Tibial nerve (tissue), 4 donors: ENCODE measurements around the gene PCDH8. TPM values are rescaled to one million over a fixed set of nuclear protein-coding genes. Genes with fewer than 3 reads are reported as not detected.

Source experiments
- DNase-seq, 2 donors: peaks; one replicate each; pipeline ENCODE4 v3.0.0-alpha.2; 2019; ENCODE audit warnings: low spot score in 2 of 2
- H3K27ac ChIP-seq, 4 donors: fragments of 200-600 bp; sonication (generic) in 3 of 4; one replicate each; pipeline ENCODE4 v1.5.1; 2017 to 2019; ENCODE audit warnings: mild to moderate bottlenecking in 1 of 4
- H3K27me3 ChIP-seq, 2 donors: fragments of 200-600 bp; sonication (generic) in 1 of 2; one replicate each; pipeline versions ENCODE4 v1.5.1 to v1.6.0; 2017 to 2019
- H3K36me3 ChIP-seq, 3 donors: fragments of 200-600 bp; sonication (generic); one replicate each; pipeline ENCODE4 v1.5.1; 2018 to 2019
- H3K4me1 ChIP-seq, 4 donors: fragments of 200-600 bp; sonication (generic) in 3 of 4; one replicate each; pipeline ENCODE4 v1.5.1; 2017 to 2019
- H3K4me3 ChIP-seq, 4 donors: fragments of 200-600 bp; sonication (generic) in 3 of 4; one replicate each; pipeline ENCODE4 v1.5.1; 2017 to 2019; ENCODE audit warnings: mild to moderate bottlenecking in 1 of 4, moderate library complexity in 1 of 4
- H3K9me3 ChIP-seq, 4 donors: fragments of 200-600 bp; sonication (generic) in 3 of 4; one replicate each; pipeline ENCODE4 v1.5.1; 2017 to 2019
- CTCF ChIP-seq, 5 experiments: fragments of 200-600 bp in 3 of 5; fragments of 450-650 bp in 2 of 5; sonication (generic) in 3 of 5; IDR thresholded peaks; one replicate each; pipeline ENCODE4 v1.5.1; 2016 to 2019; ENCODE audit warnings: antibody characterized with exemption in 5 of 5, mild to moderate bottlenecking in 3 of 5, moderate library complexity in 2 of 5
- EP300 ChIP-seq, 2 donors: sonication (generic); formaldehyde crosslinking; IDR thresholded peaks; one replicate each; pipeline ENCODE4 v1.6.1; 2017; ENCODE audit warnings: antibody characterized with exemption in 2 of 2, mild to moderate bottlenecking in 1 of 2
- POLR2A ChIP-seq, 2 donors: fragments of 450-650 bp; IDR thresholded peaks; one replicate each; pipeline ENCODE4 v1.6.1; 2017; ENCODE audit warnings: antibody characterized with exemption in 2 of 2, mild to moderate bottlenecking in 2 of 2, moderate library complexity in 2 of 2
- WGBS, 2 donors: methylation state at CpG; one replicate each; pipeline ENCODE4 v1.1.5; 2018; 5-methylcytosine and 5-hydroxymethylcytosine counted together
- total RNA-seq, 4 donors: library from RNA; depleted of rRNA; stranded (reverse); fragments of >200 nt; gene quantifications; one replicate each; pipeline ENCODE4 v1.1.0, GENCODE V29; 2016

PCDH8 gene
- total RNA-seq, 4 donors from 2014 or later: 0.60 to 4.3 (median 1.7) TPM; not detected in 1

- no peaks in the 10 kb centered on the region for H3K9me3 ChIP-seq
- no peak overlapping the region for H3K4me3 ChIP-seq
- no peaks in the 10 kb centered on the region for H3K36me3 ChIP-seq
- WGBS, 2 donors: 80 to 85% methylated on average over 1 of the region's 1 CpG
- H3K27me3 ChIP-seq: no peaks in the 10 kb centered on the region
- H3K27ac ChIP-seq: no peak overlapping the region
- TF ChIP-seq EP300 (IDR thresholded peaks at IDR 0.05) (no peak), CTCF (IDR thresholded peaks at IDR 0.05) (no peak), POLR2A (IDR thresholded peaks at IDR 0.05) (no peak)
- no peak for DNase-seq
- H3K4me1 ChIP-seq: no peaks in the 10 kb centered on the region
These were observed 38.7 kb upstream of the PCDH8 start for GRCh38 chr13:52887165-52887564.

DNA sequence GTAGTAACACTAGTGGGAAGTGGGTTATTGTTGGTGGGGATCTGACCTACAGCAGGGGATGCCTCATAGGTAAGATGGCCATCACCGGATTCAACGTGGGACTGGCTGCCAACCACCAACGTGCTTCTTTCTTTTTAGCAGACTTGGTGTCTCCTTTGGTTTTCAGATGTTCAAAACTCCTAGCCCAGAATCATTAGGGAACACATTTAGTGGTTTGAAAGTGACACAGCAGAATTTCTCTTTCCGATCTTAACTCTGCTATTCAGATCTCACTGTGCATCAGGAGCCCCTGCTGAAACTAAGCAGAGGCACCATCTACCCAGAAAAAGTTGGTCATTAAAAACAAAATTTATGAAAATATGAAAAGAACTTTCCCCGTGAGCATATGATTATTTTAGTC lies 36.7 kb upstream of the PCDH8 start:
- peaks cover 0 to 9% (median 0%) of the 10 kb centered on the region in 4 donors for H3K4me1 ChIP-seq
- DNase-seq: no peak
- peaks cover 0 to 2% (median 0%) of the 10 kb centered on the region in 4 donors for H3K9me3 ChIP-seq
- no peaks in the 10 kb centered on the region for H3K27me3 ChIP-seq
- no peak for TF ChIP-seq POLR2A (IDR thresholded peaks at IDR 0.05)
- TF ChIP-seq CTCF (IDR thresholded peaks at IDR 0.05): no peak
- TF ChIP-seq EP300 (IDR thresholded peaks at IDR 0.05): no peak
- H3K4me3 ChIP-seq: no peak overlapping the region
- no peaks in the 10 kb centered on the region for H3K36me3 ChIP-seq
- no peak overlapping the region for H3K27ac ChIP-seq
- WGBS, 2 donors: 71 to 76% methylated on average over 5 of the region's 5 CpGs

GRCh38 chr13:52884429-52885010 lies 36.1 kb upstream of the PCDH8 start:
- Histone ChIP-seq H3K4me1 (peaks cover 0 to 9% (median 0%) of the 10 kb centered on the region in 4 donors), H3K36me3 (no peaks in the 10 kb centered on the region), H3K9me3 (peaks cover 0 to 2% (median 0%) of the 10 kb centered on the region in 4 donors), H3K27me3 (no peaks in the 10 kb centered on the region), H3K4me3 (no peak overlapping the region), H3K27ac (no peak overlapping the region)
- TF ChIP-seq EP300 (IDR thresholded peaks at IDR 0.05) (no peak), POLR2A (IDR thresholded peaks at IDR 0.05) (no peak), CTCF (IDR thresholded peaks at IDR 0.05) (no peak)
- DNase-seq: no peak
- WGBS, 2 donors: 41 to 45% methylated on average over 7 of the region's 7 CpGs

DNA sequence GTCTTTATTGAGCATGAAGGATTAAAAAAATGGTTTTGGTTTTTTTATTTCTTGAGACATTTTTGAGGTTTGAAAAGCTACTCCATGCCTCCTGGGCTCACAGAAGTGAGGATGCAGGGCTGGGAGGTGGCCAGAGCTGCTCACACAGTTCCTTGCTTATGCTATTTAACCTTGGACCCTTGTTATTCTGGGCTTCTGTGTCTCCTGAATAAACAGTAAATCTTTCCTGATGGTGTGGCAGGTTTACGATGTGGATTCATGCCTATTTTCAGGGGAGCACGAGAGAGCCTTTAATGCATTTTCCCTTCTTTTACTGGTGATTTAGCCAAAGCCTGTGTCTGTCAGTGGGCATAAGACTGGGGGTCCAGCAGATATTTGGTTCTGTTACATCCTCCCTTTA lies 34.3 kb upstream of the PCDH8 start:
- H3K27me3 ChIP-seq: no peaks in the 10 kb centered on the region
- H3K4me1 ChIP-seq: peaks cover 0 to 9% (median 0%) of the 10 kb centered on the region in 4 donors
- TF ChIP-seq CTCF (IDR thresholded peaks at IDR 0.05) (no peak), EP300 (IDR thresholded peaks at IDR 0.05) (no peak), POLR2A (IDR thresholded peaks at IDR 0.05) (no peak)
- no peak overlapping the region for H3K27ac ChIP-seq
- WGBS, 2 donors: 18 to 21% methylated on average over 2 of the region's 2 CpGs
- H3K4me3 ChIP-seq: no peak overlapping the region
- DNase-seq: no peak
- no peaks in the 10 kb centered on the region for H3K36me3 ChIP-seq
- peaks cover 0 to 2% (median 0%) of the 10 kb centered on the region in 4 donors for H3K9me3 ChIP-seq

DNA sequence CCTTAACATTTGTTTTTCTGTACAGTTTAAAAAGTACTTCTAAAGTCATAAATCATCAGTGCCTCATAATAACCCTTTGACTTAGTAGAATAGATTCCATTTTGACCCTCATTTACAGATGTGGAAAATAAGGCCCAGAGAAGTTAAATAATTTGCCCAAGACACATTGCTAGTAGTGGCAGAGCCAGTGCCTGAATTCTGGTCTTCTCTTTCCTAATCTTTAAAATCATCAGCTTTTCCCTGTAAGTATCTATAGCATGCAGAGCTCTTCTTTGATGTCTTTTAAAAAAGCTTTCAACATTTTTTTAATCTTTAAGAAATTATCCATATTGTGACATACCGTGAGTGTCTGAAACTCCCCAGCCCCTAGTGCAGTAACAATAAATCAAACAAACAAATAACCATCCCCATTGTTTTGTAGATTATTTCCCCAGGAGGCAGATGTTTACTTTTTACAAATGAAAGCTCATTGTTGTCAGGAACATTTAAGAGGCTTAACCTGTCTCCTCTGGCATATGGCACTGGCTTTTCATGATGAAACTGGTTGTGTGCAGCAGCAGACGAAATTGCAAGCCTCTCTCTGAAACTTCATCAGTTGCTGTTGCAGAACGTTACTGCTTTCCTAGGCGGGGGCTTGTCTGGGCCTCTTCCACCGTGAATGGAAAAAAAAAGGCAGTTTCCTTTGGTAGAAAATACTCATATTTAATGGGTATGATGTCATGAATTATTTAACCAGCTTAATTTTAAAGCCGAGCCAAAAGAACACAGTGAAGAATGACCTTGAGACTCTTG lies 31.7 kb upstream of the PCDH8 start:
- H3K27me3 ChIP-seq: no peaks in the 10 kb centered on the region
- no peak for TF ChIP-seq CTCF (IDR thresholded peaks at IDR 0.05)
- TF ChIP-seq POLR2A (IDR thresholded peaks at IDR 0.05): no peak
- H3K36me3 ChIP-seq: no peaks in the 10 kb centered on the region
- no peak overlapping the region for H3K27ac ChIP-seq
- H3K9me3 ChIP-seq: peaks cover 0 to 18% (median 0%) of the 10 kb centered on the region in 4 donors
- no peak overlapping the region for H3K4me3 ChIP-seq
- H3K4me1 ChIP-seq: peaks cover 0 to 9% (median 0%) of the 10 kb centered on the region in 4 donors
- no peak for DNase-seq
- 19 to 22% methylated on average over 6 of the region's 6 CpGs for WGBS, 2 donors
